NCI-H187 (cell line): ENCODE data around the gene SZT2.

Source experiments
- DNase-seq, 2 experiments: peaks; one replicate each; lab custom pipeline; 2025; lab: John Stamatoyannopoulos, UW

The SZT2 gene

GRCh38 chr1:43441894-43442637, 52.4 kb downstream of the SZT2 start:
- DNase-seq, result no peak

GRCh38 chr1:43442756-43443155, 53.1 kb downstream of the SZT2 start:
- no peak for DNase-seq

GRCh38 chr1:43443197-43443946, 53.7 kb downstream of the SZT2 start:
- DNase-seq, result no peak

GRCh38 chr1:43444151-43444828, 54.6 kb downstream of the SZT2 start:
- DNase-seq, result no peak

GRCh38 chr1:43444836-43445235, 55.1 kb downstream of the SZT2 start:
- DNase-seq, result no peak

- DNase-seq, result no peak
These were observed 56.1 kb downstream of the SZT2 start for GRCh38 chr1:43445606-43446387.

GRCh38 chr1:43446388-43446740, 56.7 kb downstream of the SZT2 start:
- no peak for DNase-seq

GRCh38 chr1:43446881-43447835, 57.5 kb downstream of the SZT2 start:
- no peak for DNase-seq

GRCh38 chr1:43447891-43448708, 58.4 kb downstream of the SZT2 start:
- DNase-seq, result no peak

GRCh38 chr1:43448955-43449707, 59.4 kb downstream of the SZT2 start:
- no peak for DNase-seq

GRCh38 chr1:43449708-43450069, 60.0 kb downstream of the SZT2 start:
- no peak for DNase-seq

- DNase-seq, result no peak
These were observed 60.7 kb downstream of the SZT2 start for GRCh38 chr1:43450251-43450941.

GRCh38 chr1:43451157-43451591, 61.5 kb downstream of the SZT2 start:
- DNase-seq, result no peak

- no peak for DNase-seq
These were observed 62.2 kb downstream of the SZT2 start for GRCh38 chr1:43451701-43452532.

GRCh38 chr1:43452789-43453441, 63.2 kb downstream of the SZT2 start:
- DNase-seq, result no peak

- peak; percentile 55 to 83 for DNase-seq
These were observed 64.0 kb downstream of the SZT2 start, which contains the start of gene HYI for GRCh38 chr1:43453442-43454269. Gene HYI, minus strand, starts transcription at chr1:43453931. Its CDS starts 138 bp downstream, at chr1:43453793.
